ENCODE measurements around the gene NRG2.

The NRG2 gene

GRCh38 chr5:139859013-139859412 is 184.1 kb downstream of the NRG2 start:
- no peak overlapping the region for H3K4me3 ChIP-seq (replicated peaks in 1 of 2; ENCODE audit: low read depth in 2 of 2, low read length in 2 of 2)
- DNase-seq (ENCODE audit: low read depth in 2 of 2), result no peak
- no peak for TF ChIP-seq CTCF (IDR thresholded peaks at IDR 0.05; ENCODE audit: low read depth, low read length)

- no peak for TF ChIP-seq CTCF (IDR thresholded peaks at IDR 0.05; ENCODE audit: low read depth, low read length)
- DNase-seq (ENCODE audit: low read depth in 2 of 2), result no peak
- no peak overlapping the region for H3K4me3 ChIP-seq (replicated peaks in 1 of 2; ENCODE audit: low read depth in 2 of 2, low read length in 2 of 2)
Observed at GRCh38 chr5:139856714-139857113, 186.4 kb downstream of the NRG2 start.

GRCh38 chr5:139855946-139856540 is 187.1 kb downstream of the NRG2 start:
- no peak for DNase-seq (ENCODE audit: low read depth in 2 of 2)
- TF ChIP-seq CTCF (IDR thresholded peaks at IDR 0.05; ENCODE audit: low read depth, low read length), result no peak
- no peak overlapping the region for H3K4me3 ChIP-seq (replicated peaks in 1 of 2; ENCODE audit: low read depth in 2 of 2, low read length in 2 of 2)

- DNase-seq (ENCODE audit: low read depth in 2 of 2), result no peak
- TF ChIP-seq CTCF (IDR thresholded peaks at IDR 0.05; ENCODE audit: low read depth, low read length), result no peak
Observed at GRCh38 chr5:139855451-139855850, 187.6 kb downstream of the NRG2 start.

GRCh38 chr5:139854953-139855352 is 188.1 kb downstream of the NRG2 start:
- H3K4me3 ChIP-seq (replicated peaks in 1 of 2; ENCODE audit: low read depth in 2 of 2, low read length in 2 of 2), result no peak overlapping the region
- no peak for DNase-seq (ENCODE audit: low read depth in 2 of 2)
- no peak for TF ChIP-seq CTCF (IDR thresholded peaks at IDR 0.05; ENCODE audit: low read depth, low read length)

More at GRCh38 chr5:139855451-139855850, 187.6 kb downstream of the NRG2 start:
- no peak overlapping the region for H3K4me3 ChIP-seq (replicated peaks in 1 of 2; ENCODE audit: low read depth in 2 of 2, low read length in 2 of 2)

- TF ChIP-seq CTCF (IDR thresholded peaks at IDR 0.05; ENCODE audit: low read depth, low read length), result no peak
- no peak for DNase-seq (ENCODE audit: low read depth in 2 of 2)
- no peak overlapping the region for H3K4me3 ChIP-seq (replicated peaks in 1 of 2; ENCODE audit: low read depth in 2 of 2, low read length in 2 of 2)
Observed at GRCh38 chr5:139854029-139854605, 189.0 kb downstream of the NRG2 start.

- no peak overlapping the region for H3K4me3 ChIP-seq (replicated peaks in 1 of 2; ENCODE audit: low read depth in 2 of 2, low read length in 2 of 2)
- DNase-seq (ENCODE audit: low read depth in 2 of 2), result no peak
- TF ChIP-seq CTCF (IDR thresholded peaks at IDR 0.05; ENCODE audit: low read depth, low read length), result no peak
Observed at GRCh38 chr5:139852696-139853095, 190.4 kb downstream of the NRG2 start.
